Measurements from ENCODE around the gene TES. TPM values are rescaled to one million over a fixed set of nuclear protein-coding genes. Genes with fewer than 3 reads are reported as not detected.

Gene TES
- total and polyA plus RNA-seq, 9 of the 15 experiments (the other 6 are each of a cell fraction or from before 2014, with no cell fraction given): 20.7 to 61.6 (median 53.8) TPM

GRCh38 chr7:116210345-116211005, at the start of gene TES (continued):
- TF ChIP-seq ZNF584 (CRISPR knock-in tag; IDR thresholded peaks at IDR 0.05; ENCODE audit: low read depth) (no peak), KAT2B (IDR thresholded peaks at IDR 0.05; ENCODE audit: low read depth, low read length) (no peak), ZNF263 (CRISPR knock-in tag; IDR thresholded peaks at IDR 0.05; ENCODE audit: borderline replicate concordance) (no peak), SOX6 (IDR thresholded peaks at IDR 0.05) (peak; percentile 66), ZNF146 (CRISPR knock-in tag; IDR thresholded peaks at IDR 0.05; ENCODE audit: unreplicated experiment) (no peak), FOXP4 (CRISPR knock-in tag; IDR thresholded peaks at IDR 0.05; ENCODE audit: borderline replicate concordance) (0 out of 2 replicates have a peak, but pooled peaks have one; percentile 39), HCFC1 (IDR thresholded peaks at IDR 0.05; ENCODE audit: low read depth, low read length) (peak; percentile 50), ATF1 (CRISPR knock-in tag; IDR thresholded peaks at IDR 0.05) (no peak), ATF1 (tag; IDR thresholded peaks at IDR 0.05) (peak; percentile 25), NR2C2 (CRISPR knock-in tag; IDR thresholded peaks at IDR 0.05) (0 out of 2 replicates have a peak, but pooled peaks have one; percentile 14), NR2C2 (tag; IDR thresholded peaks at IDR 0.05) (0 out of 2 replicates have a peak, but pooled peaks have one; percentile 39), CTCF (IDR thresholded peaks at IDR 0.05 in 2 of 3, conservative IDR thresholded peaks at IDR 0.05 in 1 of 3; ENCODE audit: insufficient read depth in 2 of 3, low read depth in 1 of 3, low read length in 3 of 3) (no peak), CGGBP1 (CRISPR knock-in tag; IDR thresholded peaks at IDR 0.05) (peak; percentile 90; the same call in 1 of the 2 replicates), L3MBTL2 (IDR thresholded peaks at IDR 0.05) (peak; percentile 95), NONO (IDR thresholded peaks at IDR 0.05; ENCODE audit: low read depth in 2 of 2, low read length in 1 of 2) (peak; percentile 41 to 71; a peak in 3 of 4 replicates), ZBTB33 (CRISPR knock-in tag; IDR thresholded peaks at IDR 0.05) (peak; percentile 57), ZFP36 (IDR thresholded peaks at IDR 0.05; ENCODE audit: low read depth, low read length, partially characterized antibody) (peak; percentile 35), ESRRA (IDR thresholded peaks at IDR 0.05; ENCODE audit: borderline replicate concordance, low read depth) (peak; percentile 73; the same call in 1 of the 2 replicates), ETV1 (tag; conservative IDR thresholded peaks at IDR 0.05; ENCODE audit: low read depth) (peak; percentile 30), BRF2 (IDR thresholded peaks at IDR 0.05; ENCODE audit: borderline replicate concordance, insufficient read depth, insufficient read length) (no peak), ARID2 (IDR thresholded peaks at IDR 0.05) (no peak)

All from K562 (cell line).